ENCODE measurements around the gene C19orf47. TPM values are rescaled to one million over a fixed set of nuclear protein-coding genes. Genes with fewer than 3 reads are reported as not detected.

C19orf47 gene
- total RNA-seq, 1 donor from 2014 or later: 25.8 TPM

GRCh38 chr19:40279120-40279551 lies 69.1 kb downstream of the C19orf47 start:
- Mint-ChIP-seq H3K4me3 (ENCODE audit: unreplicated experiment) (no peak overlapping the region), H3K4me1 (ENCODE audit: low read depth, unreplicated experiment) (peaks cover 52% of the 10 kb centered on the region), H3K9me3 (ENCODE audit: unreplicated experiment) (peaks cover 14% of the 10 kb centered on the region)

GRCh38 chr19:40278361-40279035 lies 69.7 kb downstream of the C19orf47 start:
- Mint-ChIP-seq H3K27ac (ENCODE audit: unreplicated experiment) (peak overlapping the region; percentile 86), H3K27me3 (ENCODE audit: unreplicated experiment) (peaks cover 9% of the 10 kb centered on the region), H3K4me3 (ENCODE audit: unreplicated experiment) (peak overlapping the region; percentile 34), H3K4me1 (ENCODE audit: low read depth, unreplicated experiment) (peaks cover 55% of the 10 kb centered on the region), H3K9me3 (ENCODE audit: unreplicated experiment) (peaks cover 16% of the 10 kb centered on the region), H3K36me3 (ENCODE audit: unreplicated experiment) (no peaks in the 10 kb centered on the region)
- no peak for TF ChIP-seq CTCF (IDR thresholded peaks at IDR 0.05; ENCODE audit: partially characterized antibody, unreplicated experiment)
- DNase-seq: no peak

More at GRCh38 chr19:40279120-40279551, 69.1 kb downstream of the C19orf47 start:
- H3K27me3 Mint-ChIP-seq (ENCODE audit: unreplicated experiment): peaks cover 9% of the 10 kb centered on the region
- DNase-seq: no peak
- no peak for TF ChIP-seq CTCF (IDR thresholded peaks at IDR 0.05; ENCODE audit: partially characterized antibody, unreplicated experiment)
- H3K27ac Mint-ChIP-seq (ENCODE audit: unreplicated experiment): no peak overlapping the region
- H3K36me3 Mint-ChIP-seq (ENCODE audit: unreplicated experiment): no peaks in the 10 kb centered on the region

- Mint-ChIP-seq H3K36me3 (ENCODE audit: unreplicated experiment) (no peaks in the 10 kb centered on the region), H3K27ac (ENCODE audit: unreplicated experiment) (peak overlapping the region; percentile 86), H3K27me3 (ENCODE audit: unreplicated experiment) (peaks cover 9% of the 10 kb centered on the region), H3K9me3 (ENCODE audit: unreplicated experiment) (peaks cover 13% of the 10 kb centered on the region), H3K4me1 (ENCODE audit: low read depth, unreplicated experiment) (peaks cover 55% of the 10 kb centered on the region), H3K4me3 (ENCODE audit: unreplicated experiment) (peak overlapping the region; percentile 25)
- no peak for TF ChIP-seq CTCF (IDR thresholded peaks at IDR 0.05; ENCODE audit: partially characterized antibody, unreplicated experiment)
- peak; percentile 43 for DNase-seq
Measured at GRCh38 chr19:40277356-40278059, 70.7 kb downstream of the C19orf47 start.

GRCh38 chr19:40274585-40275544 lies 73.3 kb downstream of the C19orf47 start:
- peak overlapping the region; percentile 91 for H3K27ac Mint-ChIP-seq (ENCODE audit: unreplicated experiment)
- H3K9me3 Mint-ChIP-seq (ENCODE audit: unreplicated experiment): peaks cover 11% of the 10 kb centered on the region
- DNase-seq: peak; percentile 52
- H3K27me3 Mint-ChIP-seq (ENCODE audit: unreplicated experiment): peaks cover 7% of the 10 kb centered on the region
- H3K4me3 Mint-ChIP-seq (ENCODE audit: unreplicated experiment): peak overlapping the region; percentile 71
- H3K4me1 Mint-ChIP-seq (ENCODE audit: low read depth, unreplicated experiment): peaks cover 59% of the 10 kb centered on the region
- TF ChIP-seq CTCF (IDR thresholded peaks at IDR 0.05; ENCODE audit: partially characterized antibody, unreplicated experiment): no peak
- H3K36me3 Mint-ChIP-seq (ENCODE audit: unreplicated experiment): no peaks in the 10 kb centered on the region
